Liver (tissue), 9 donors: ENCODE results near the gene CIPC. TPM values are rescaled to one million over a fixed set of nuclear protein-coding genes. Genes with fewer than 3 reads are reported as not detected.

Experiments used
- DNase-seq: peaks from one replicate; pipeline ENCODE4 v3.0.0-alpha.2; 2017; ENCODE audit warnings: low spot score
- H3K27ac ChIP-seq, 2 donors: one replicate each; pipeline ENCODE4 v1.7.0; 2013; ENCODE audit warnings: inconsistent platforms in 2 of 2, low read length in 2 of 2, control low read depth in 1 of 2, low read depth in 1 of 2, mild to moderate bottlenecking in 1 of 2
- H3K27me3 ChIP-seq, 4 donors: one replicate each; pipeline versions ENCODE4 v1.6.1 to v1.7.0; 2013; ENCODE audit warnings: low read length in 3 of 4, inconsistent platforms in 1 of 4, mild to moderate bottlenecking in 1 of 4, moderate library complexity in 1 of 4; ENCODE audit not compliant: control insufficient read depth in 4 of 4, insufficient read depth in 4 of 4
- H3K36me3 ChIP-seq, 4 donors: one replicate each; pipeline versions ENCODE4 v1.6.1 to v1.7.0; 2013; ENCODE audit warnings: low read length in 3 of 4, mild to moderate bottlenecking in 3 of 4, low read depth in 1 of 4, moderate library complexity in 1 of 4; ENCODE audit not compliant: control insufficient read depth in 4 of 4, insufficient read depth in 3 of 4
- H3K4me1 ChIP-seq, 4 donors: one replicate each; pipeline versions ENCODE4 v1.6.1 to v1.7.0; 2013; ENCODE audit warnings: low read length in 3 of 4, mild to moderate bottlenecking in 3 of 4, moderate library complexity in 1 of 4; ENCODE audit not compliant: control insufficient read depth in 4 of 4, insufficient read depth in 4 of 4
- H3K4me3 ChIP-seq, 3 donors: one replicate each; pipeline versions ENCODE4 v1.6.1 to v1.7.0; 2013; ENCODE audit warnings: low read length in 3 of 3, control low read depth in 1 of 3, low read depth in 1 of 3, mild to moderate bottlenecking in 1 of 3
- H3K9ac ChIP-seq, 2 donors: one replicate each; pipeline ENCODE4 v1.7.0; 2013; ENCODE audit warnings: low read length in 2 of 2, mild to moderate bottlenecking in 2 of 2, moderate library complexity in 2 of 2, control low read depth in 1 of 2, low read depth in 1 of 2
- H3K9me3 ChIP-seq, 4 donors: one replicate each; pipeline versions ENCODE4 v1.6.1 to v1.7.0; 2013; ENCODE audit warnings: low read length in 3 of 4; ENCODE audit not compliant: control insufficient read depth in 4 of 4
- CTCF ChIP-seq: fragments of 150-350 bp; IDR thresholded peaks from 2 replicates; pipeline ENCODE4 v1.5.1; 2017; ENCODE audit warnings: improper control_type of control experiment, low read depth, low read length; ENCODE audit not compliant: missing input control
- EGR1 ChIP-seq, 2 donors: IDR thresholded peaks; 2 replicates each; pipeline ENCODE4 v1.6.1; 2016 to 2018; ENCODE audit warnings: antibody characterized with exemption in 2 of 2, low read depth in 2 of 2
- FOXA1 ChIP-seq: IDR thresholded peaks from 2 replicates; pipeline ENCODE4 v1.6.1; 2016; ENCODE audit warnings: antibody characterized with exemption
- FOXA2 ChIP-seq: IDR thresholded peaks from 2 replicates; pipeline ENCODE4 v1.6.1; 2016; ENCODE audit warnings: antibody characterized with exemption
- GABPA ChIP-seq, 2 donors: IDR thresholded peaks in 1 of 2; conservative IDR thresholded peaks in 1 of 2; 2 replicates each; pipeline ENCODE4 v1.6.1; 2016; ENCODE audit warnings: antibody characterized with exemption in 2 of 2, mild to moderate bottlenecking in 1 of 2, moderate library complexity in 1 of 2
- HNF4A ChIP-seq, 2 donors: conservative IDR thresholded peaks; 2 replicates each; pipeline ENCODE4 v1.6.1; 2016; ENCODE audit warnings: antibody characterized with exemption in 2 of 2, mild to moderate bottlenecking in 2 of 2
- HNF4G ChIP-seq: IDR thresholded peaks from 2 replicates; pipeline ENCODE4 v1.6.1; 2016; ENCODE audit warnings: antibody characterized with exemption
- JUND ChIP-seq, 2 donors: IDR thresholded peaks; 2 replicates each; pipeline ENCODE4 v1.6.1; 2016; ENCODE audit warnings: antibody characterized with exemption in 2 of 2
- MAX ChIP-seq: IDR thresholded peaks from 2 replicates; pipeline ENCODE4 v1.6.1; 2016; ENCODE audit warnings: antibody characterized with exemption
- NR2F2 ChIP-seq: IDR thresholded peaks from 2 replicates; pipeline ENCODE4 v1.6.1; 2016; ENCODE audit warnings: antibody characterized with exemption
- RAD21 ChIP-seq, 2 donors: IDR thresholded peaks; 2 replicates each; pipeline ENCODE4 v1.6.1; 2016; ENCODE audit warnings: antibody characterized with exemption in 2 of 2, mild to moderate bottlenecking in 2 of 2
- RXRA ChIP-seq, 2 donors: IDR thresholded peaks; 2 replicates each; pipeline ENCODE4 v1.6.1; 2017 to 2018; ENCODE audit warnings: antibody characterized with exemption in 2 of 2, mild to moderate bottlenecking in 1 of 2
- SP1 ChIP-seq: IDR thresholded peaks from 2 replicates; pipeline ENCODE4 v1.6.1; 2018; ENCODE audit warnings: antibody characterized with exemption, mild to moderate bottlenecking
- TAF1 ChIP-seq: conservative IDR thresholded peaks from 2 replicates; pipeline ENCODE4 v1.6.1; 2016; ENCODE audit warnings: antibody characterized with exemption, mild to moderate bottlenecking
- YY1 ChIP-seq: IDR thresholded peaks from 2 replicates; pipeline ENCODE4 v1.6.1; 2016; ENCODE audit warnings: antibody characterized with exemption, mild to moderate bottlenecking
- ZBTB33 ChIP-seq: IDR thresholded peaks from 2 replicates; pipeline ENCODE4 v1.6.1; 2016; ENCODE audit warnings: antibody characterized with exemption
- WGBS: extraction: QIAGEN DNeasy Blood & Tissue Kit; methylation state at CpG from one replicate; pipeline ENCODE4 v1.1.7; 2013; 5-methylcytosine and 5-hydroxymethylcytosine counted together
- polyA plus RNA-seq, 2 donors: library from polyadenylated mRNA; stranded (reverse) in 1 of 2; unstranded in 1 of 2; fragments of 200-250 nt in 1 of 2; fragments of >200 nt in 1 of 2; fragmentation: Nextera tagmentation in 1 of 2; extraction: Ambion mirVana in 1 of 2; gene quantifications; one replicate each; pipeline versions ENCODE4 v1.2.1 to v1.2.3, GENCODE V29; 2013 to 2015
- total RNA-seq, 2 donors: library from RNA; depleted of rRNA; stranded (reverse); fragments of >200 nt; gene quantifications; one replicate each; pipeline ENCODE4 v1.2.3, GENCODE V29; 2014
- TF ChIP-seq, protein P1 (sequence below): IDR thresholded peaks from 2 replicates; pipeline ENCODE4 v1.6.1; 2016; ENCODE audit warnings: antibody characterized with exemption
- TF ChIP-seq, protein P2 (sequence below): IDR thresholded peaks from 2 replicates; pipeline ENCODE4 v1.6.1; 2016; ENCODE audit warnings: antibody characterized with exemption, mild to moderate bottlenecking
- donor health status: healthy.
- donor health status: healthy.
- donor health status: healthy.
- donor health status: healthy.
- donor health status: healthy.

Gene CIPC
- total and polyA plus RNA-seq, 4 donors, result 5.2 to 17.8 (median 6.7) TPM

- Histone ChIP-seq H3K9me3 (no peaks in the 10 kb centered on the region), H3K27ac (no peak overlapping the region), H3K36me3 (no peaks in the 10 kb centered on the region), H3K4me1 (no peaks in the 10 kb centered on the region), H3K27me3 (no peaks in the 10 kb centered on the region), H3K4me3 (no peak overlapping the region), H3K9ac (no peak overlapping the region)
- TF ChIP-seq RAD21 (IDR thresholded peaks at IDR 0.05), result peak; percentile 26 to 61
- TF ChIP-seq EGR1 (IDR thresholded peaks at IDR 0.05; ENCODE audit: low read depth in 2 of 2), result no peak
- no peak for TF ChIP-seq NR2F2
- peak; percentile 2 for TF ChIP-seq CTCF
- WGBS, result 71% methylated on average over 12 of the region's 12 CpGs
- DNase-seq, result no peak
Measured at GRCh38 chr14:77059276-77059915, 38.7 kb upstream of the CIPC start.

GRCh38 chr14:77061630-77062257, 36.3 kb upstream of the CIPC start:
- H3K9me3 ChIP-seq, result no peaks in the 10 kb centered on the region
- no peaks in the 10 kb centered on the region for H3K4me1 ChIP-seq
- DNase-seq, result no peak
- TF ChIP-seq ZBTB33, result no peak
- no peak for TF ChIP-seq JUND (IDR thresholded peaks at IDR 0.05)
- TF ChIP-seq GABPA (IDR thresholded peaks at IDR 0.05 in 1 of 2, conservative IDR thresholded peaks at IDR 0.05 in 1 of 2), result no peak
- no peak for TF ChIP-seq SP1
- TF ChIP-seq, protein P1, sequence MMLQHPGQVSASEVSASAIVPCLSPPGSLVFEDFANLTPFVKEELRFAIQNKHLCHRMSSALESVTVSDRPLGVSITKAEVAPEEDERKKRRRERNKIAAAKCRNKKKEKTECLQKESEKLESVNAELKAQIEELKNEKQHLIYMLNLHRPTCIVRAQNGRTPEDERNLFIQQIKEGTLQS, result no peak
- no peak for TF ChIP-seq YY1
- no peak for TF ChIP-seq RAD21 (IDR thresholded peaks at IDR 0.05)
- TF ChIP-seq HNF4G, result no peak
- no peak for TF ChIP-seq EGR1 (IDR thresholded peaks at IDR 0.05; ENCODE audit: low read depth in 2 of 2)
- TF ChIP-seq, protein P2, sequence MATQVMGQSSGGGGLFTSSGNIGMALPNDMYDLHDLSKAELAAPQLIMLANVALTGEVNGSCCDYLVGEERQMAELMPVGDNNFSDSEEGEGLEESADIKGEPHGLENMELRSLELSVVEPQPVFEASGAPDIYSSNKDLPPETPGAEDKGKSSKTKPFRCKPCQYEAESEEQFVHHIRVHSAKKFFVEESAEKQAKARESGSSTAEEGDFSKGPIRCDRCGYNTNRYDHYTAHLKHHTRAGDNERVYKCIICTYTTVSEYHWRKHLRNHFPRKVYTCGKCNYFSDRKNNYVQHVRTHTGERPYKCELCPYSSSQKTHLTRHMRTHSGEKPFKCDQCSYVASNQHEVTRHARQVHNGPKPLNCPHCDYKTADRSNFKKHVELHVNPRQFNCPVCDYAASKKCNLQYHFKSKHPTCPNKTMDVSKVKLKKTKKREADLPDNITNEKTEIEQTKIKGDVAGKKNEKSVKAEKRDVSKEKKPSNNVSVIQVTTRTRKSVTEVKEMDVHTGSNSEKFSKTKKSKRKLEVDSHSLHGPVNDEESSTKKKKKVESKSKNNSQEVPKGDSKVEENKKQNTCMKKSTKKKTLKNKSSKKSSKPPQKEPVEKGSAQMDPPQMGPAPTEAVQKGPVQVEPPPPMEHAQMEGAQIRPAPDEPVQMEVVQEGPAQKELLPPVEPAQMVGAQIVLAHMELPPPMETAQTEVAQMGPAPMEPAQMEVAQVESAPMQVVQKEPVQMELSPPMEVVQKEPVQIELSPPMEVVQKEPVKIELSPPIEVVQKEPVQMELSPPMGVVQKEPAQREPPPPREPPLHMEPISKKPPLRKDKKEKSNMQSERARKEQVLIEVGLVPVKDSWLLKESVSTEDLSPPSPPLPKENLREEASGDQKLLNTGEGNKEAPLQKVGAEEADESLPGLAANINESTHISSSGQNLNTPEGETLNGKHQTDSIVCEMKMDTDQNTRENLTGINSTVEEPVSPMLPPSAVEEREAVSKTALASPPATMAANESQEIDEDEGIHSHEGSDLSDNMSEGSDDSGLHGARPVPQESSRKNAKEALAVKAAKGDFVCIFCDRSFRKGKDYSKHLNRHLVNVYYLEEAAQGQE, result no peak
- TF ChIP-seq HNF4A (conservative IDR thresholded peaks at IDR 0.05), result no peak
- TF ChIP-seq FOXA1, result no peak
- TF ChIP-seq TAF1, result no peak
- TF ChIP-seq MAX, result no peak
- TF ChIP-seq NR2F2, result no peak
- TF ChIP-seq FOXA2, result no peak
- no peak for TF ChIP-seq RXRA (IDR thresholded peaks at IDR 0.05)
- TF ChIP-seq CTCF, result no peak
- no peak overlapping the region for H3K4me3 ChIP-seq
- H3K27me3 ChIP-seq, result no peaks in the 10 kb centered on the region
- H3K9ac ChIP-seq, result no peak overlapping the region
- H3K27ac ChIP-seq, result no peak overlapping the region
- WGBS, result 93% methylated on average over 12 of the region's 12 CpGs
- H3K36me3 ChIP-seq, result no peaks in the 10 kb centered on the region
